Muscle of leg (tissue), 11 donors: ENCODE measurements around the gene PTPRN2. TPM values are rescaled to one million over a fixed set of nuclear protein-coding genes. Genes with fewer than 3 reads are reported as not detected.

Experiments used
- DNase-seq: peaks from one replicate; pipeline ENCODE4 v3.0.0; 2013
- H3K27ac ChIP-seq: one replicate; pipeline ENCODE4 v1.5.1; 2013; ENCODE audit warnings: mild to moderate bottlenecking, low read length, control low read depth
- H3K27me3 ChIP-seq: one replicate; pipeline ENCODE4 v1.6.1; 2013; ENCODE audit warnings: low read length; ENCODE audit not compliant: control insufficient read depth, insufficient read depth
- H3K36me3 ChIP-seq: one replicate; pipeline ENCODE4 v1.6.1; 2013; ENCODE audit warnings: low read length; ENCODE audit not compliant: control insufficient read depth, insufficient read depth
- H3K4me1 ChIP-seq: one replicate; pipeline ENCODE4 v1.6.1; 2013; ENCODE audit warnings: low read length; ENCODE audit not compliant: control insufficient read depth, insufficient read depth
- H3K4me3 ChIP-seq: one replicate; pipeline ENCODE4 v1.5.1; 2013; ENCODE audit warnings: low read length, control low read depth
- H3K9me3 ChIP-seq: replicated peaks from 2 replicates; pipeline ENCODE4 v1.6.1; 2013; ENCODE audit warnings: low read depth, low read length; ENCODE audit not compliant: control insufficient read depth
- WGBS: methylation state at CpG from one replicate; pipeline ENCODE4 v1.1.5; 2013; ENCODE audit warnings: missing lambda C conversion rate; ENCODE audit not compliant: insufficient coverage; 5-methylcytosine and 5-hydroxymethylcytosine counted together
- polyA plus RNA-seq, 8 donors: library from polyadenylated mRNA; unstranded; fragments of 120-200 nt; gene quantifications; one replicate each; pipeline versions ENCODE4 v1.2.1 to v1.2.3, GENCODE V29; 2013; ENCODE audit warnings: inconsistent platforms in 1 of 8, low replicate concordance in 1 of 8; ENCODE audit not compliant: insufficient read length in 8 of 8, insufficient read depth in 1 of 8
- total RNA-seq: library from RNA; stranded (reverse); fragments of 120-200 nt; gene quantifications from one replicate; pipeline ENCODE4 v1.2.4, GENCODE V29; 2013

Gene PTPRN2
- total and polyA plus RNA-seq, 9 donors = 1.4 to 2.9 (median 2.3) TPM

- no peaks in the 10 kb centered on the region for H3K36me3 ChIP-seq
- H3K27me3 ChIP-seq = no peaks in the 10 kb centered on the region
- no peak overlapping the region for H3K4me3 ChIP-seq
Observed at GRCh38 chr7:158447506-158448171, 140.0 kb downstream of the PTPRN2 start.

GRCh38 chr7:158447151-158447505 lies 140.5 kb downstream of the PTPRN2 start:
- no peaks in the 10 kb centered on the region for H3K9me3 ChIP-seq
- no peaks in the 10 kb centered on the region for H3K36me3 ChIP-seq
- H3K4me1 ChIP-seq = no peaks in the 10 kb centered on the region
- no peak for DNase-seq
- H3K27ac ChIP-seq = no peak overlapping the region
- WGBS = no CpG with 5 or more reads among the region's 6 CpGs
- no peaks in the 10 kb centered on the region for H3K27me3 ChIP-seq
- H3K4me3 ChIP-seq = no peak overlapping the region

More at GRCh38 chr7:158447506-158448171, 140.0 kb downstream of the PTPRN2 start:
- Histone ChIP-seq H3K9me3 (no peaks in the 10 kb centered on the region), H3K4me1 (no peaks in the 10 kb centered on the region), H3K27ac (no peak overlapping the region)
- 78% methylated on average over 29 of the region's 29 CpGs for WGBS
- no peak for DNase-seq

GRCh38 chr7:158446706-158447105 lies 140.9 kb downstream of the PTPRN2 start:
- Histone ChIP-seq H3K4me1 (no peaks in the 10 kb centered on the region), H3K4me3 (no peak overlapping the region), H3K27ac (no peak overlapping the region), H3K27me3 (no peaks in the 10 kb centered on the region), H3K36me3 (no peaks in the 10 kb centered on the region), H3K9me3 (no peaks in the 10 kb centered on the region)
- DNase-seq = no peak
- WGBS = 73% methylated on average over 9 of the region's 12 CpGs

- DNase-seq = no peak
- no peaks in the 10 kb centered on the region for H3K9me3 ChIP-seq
- no peak overlapping the region for H3K27ac ChIP-seq
- 71% methylated on average over 12 of the region's 13 CpGs for WGBS
- H3K4me3 ChIP-seq = no peak overlapping the region
- no peaks in the 10 kb centered on the region for H3K4me1 ChIP-seq
- no peaks in the 10 kb centered on the region for H3K36me3 ChIP-seq
- no peaks in the 10 kb centered on the region for H3K27me3 ChIP-seq
Observed at GRCh38 chr7:158446281-158446680, 141.3 kb downstream of the PTPRN2 start.

GRCh38 chr7:158445421-158446175 lies 142.0 kb downstream of the PTPRN2 start:
- Histone ChIP-seq H3K4me3 (no peak overlapping the region), H3K27ac (no peak overlapping the region), H3K36me3 (no peaks in the 10 kb centered on the region), H3K27me3 (no peaks in the 10 kb centered on the region), H3K4me1 (no peaks in the 10 kb centered on the region), H3K9me3 (no peaks in the 10 kb centered on the region)
- 77% methylated on average over 21 of the region's 30 CpGs for WGBS
- no peak for DNase-seq

- no peaks in the 10 kb centered on the region for H3K9me3 ChIP-seq
- DNase-seq = no peak
- H3K4me1 ChIP-seq = no peaks in the 10 kb centered on the region
- H3K27ac ChIP-seq = no peak overlapping the region
- H3K36me3 ChIP-seq = no peaks in the 10 kb centered on the region
- WGBS = 66% methylated on average over 21 of the region's 25 CpGs
- H3K27me3 ChIP-seq = no peaks in the 10 kb centered on the region
- H3K4me3 ChIP-seq = no peak overlapping the region
Observed at GRCh38 chr7:158444501-158445420, 142.9 kb downstream of the PTPRN2 start.

- no peaks in the 10 kb centered on the region for H3K4me1 ChIP-seq
- no peak overlapping the region for H3K4me3 ChIP-seq
- no peak for DNase-seq
- H3K27ac ChIP-seq = no peak overlapping the region
- no peaks in the 10 kb centered on the region for H3K36me3 ChIP-seq
- H3K9me3 ChIP-seq = no peaks in the 10 kb centered on the region
- no peaks in the 10 kb centered on the region for H3K27me3 ChIP-seq
- 78% methylated on average over 18 of the region's 19 CpGs for WGBS
Observed at GRCh38 chr7:158443688-158444483, 143.7 kb downstream of the PTPRN2 start.

- Histone ChIP-seq H3K4me1 (no peaks in the 10 kb centered on the region), H3K27me3 (no peaks in the 10 kb centered on the region), H3K36me3 (no peaks in the 10 kb centered on the region), H3K27ac (no peak overlapping the region), H3K4me3 (no peak overlapping the region), H3K9me3 (no peaks in the 10 kb centered on the region)
- 82% methylated on average over 26 of the region's 28 CpGs for WGBS
- DNase-seq = no peak
Observed at GRCh38 chr7:158443014-158443687, 144.5 kb downstream of the PTPRN2 start.

GRCh38 chr7:158442260-158442659 lies 145.4 kb downstream of the PTPRN2 start:
- DNase-seq = no peak
- WGBS = 75% methylated on average over 2 of the region's 4 CpGs
- Histone ChIP-seq H3K4me3 (no peak overlapping the region), H3K9me3 (no peaks in the 10 kb centered on the region), H3K27me3 (no peaks in the 10 kb centered on the region), H3K27ac (no peak overlapping the region), H3K36me3 (no peaks in the 10 kb centered on the region), H3K4me1 (no peaks in the 10 kb centered on the region)
